KG1 (cell line): ENCODE data around the gene KIFC3.
A peak's percentile ranks its signal among the peaks of the same experiment; 100 is the strongest.

ENCODE experiments used
- DNase-seq: peaks from one replicate; lab custom pipeline; 2025; lab: John Stamatoyannopoulos, UW

Gene KIFC3

GRCh38 chr16:57764341-57765159 lies 37.7 kb downstream of the KIFC3 start:
- DNase-seq, result no peak

DNA sequence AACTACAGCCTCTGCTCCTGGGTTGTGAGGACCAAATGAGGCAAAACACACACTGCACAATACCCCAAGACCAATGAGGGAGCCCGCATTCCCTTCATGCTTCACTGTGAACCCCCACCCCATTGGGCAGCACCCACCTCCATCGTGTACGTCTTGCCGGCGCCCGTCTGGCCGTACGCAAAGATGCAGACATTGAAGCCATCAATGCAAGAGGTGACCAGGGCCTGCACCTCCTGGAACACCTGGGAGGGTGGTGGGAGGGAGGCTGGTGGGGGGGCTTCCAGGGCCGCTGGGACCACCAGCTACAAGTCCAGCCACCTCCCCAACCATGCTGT lies 38.3 kb downstream of the KIFC3 start:
- no peak for DNase-seq

DNA sequence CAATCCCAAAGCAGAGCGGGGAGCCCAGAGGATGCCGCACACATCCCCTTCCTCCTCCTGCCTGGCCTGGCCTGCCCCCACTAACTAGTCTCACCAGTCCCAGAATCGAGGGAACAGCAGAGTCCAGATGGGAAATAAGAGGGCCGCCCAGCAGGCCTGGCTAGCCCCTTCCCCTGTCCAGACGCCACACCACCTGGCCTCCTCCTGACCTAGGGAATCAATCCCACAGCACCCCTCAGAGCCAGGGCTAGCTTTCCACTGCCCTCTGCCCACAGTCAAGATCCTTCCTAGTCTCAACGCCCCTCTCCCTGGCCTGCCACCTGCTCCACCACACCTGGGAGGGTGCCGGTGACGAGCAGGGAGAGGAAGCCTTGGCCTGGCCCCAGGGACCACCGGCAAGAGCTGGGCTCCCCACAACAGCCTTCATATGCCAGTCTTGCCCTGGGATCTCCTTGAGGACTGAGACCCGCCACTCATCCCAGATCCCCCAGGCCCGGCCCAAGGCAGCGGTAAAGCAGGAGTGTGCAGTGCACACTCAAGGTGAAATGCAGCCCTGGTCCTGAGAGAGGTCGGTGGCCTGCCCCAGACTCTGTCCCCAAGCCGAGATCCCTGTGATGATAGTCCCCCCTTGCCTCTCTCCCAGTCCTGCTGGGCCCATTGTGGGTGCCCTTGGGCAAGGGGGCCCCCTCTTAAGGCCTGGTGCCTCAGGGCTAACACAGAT lies 38.8 kb downstream of the KIFC3 start:
- DNase-seq, result no peak

GRCh38 chr16:57762365-57763040 lies 39.8 kb downstream of the KIFC3 start:
- no peak for DNase-seq

DNA sequence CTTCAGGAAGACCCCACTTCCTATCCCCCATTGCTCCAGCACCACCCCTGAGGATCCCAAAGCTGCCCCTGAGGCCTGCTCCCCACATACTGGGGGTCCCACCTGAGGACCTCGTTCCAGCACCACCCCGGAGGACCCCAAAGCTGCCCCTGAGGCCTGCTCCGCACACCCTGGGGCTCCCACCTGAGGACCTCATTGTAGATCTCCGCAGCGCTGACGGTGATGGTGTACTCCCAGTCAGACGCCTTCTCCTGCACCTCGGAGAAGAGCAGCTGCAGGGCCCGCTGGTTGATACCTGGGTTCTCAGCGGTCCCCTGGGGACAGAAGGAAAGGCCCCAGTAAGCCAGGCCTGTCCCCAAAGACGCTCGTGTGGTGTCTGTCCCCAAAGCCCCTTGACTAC lies 40.3 kb downstream of the KIFC3 start:
- DNase-seq, result no peak

- no peak for DNase-seq
Observed at GRCh38 chr16:57761301-57761700, 41.0 kb downstream of the KIFC3 start.

- DNase-seq, result no peak
Observed at GRCh38 chr16:57760357-57761160, 41.7 kb downstream of the KIFC3 start.

- no peak for DNase-seq
Observed at GRCh38 chr16:57759541-57760356, 42.5 kb downstream of the KIFC3 start.

DNA sequence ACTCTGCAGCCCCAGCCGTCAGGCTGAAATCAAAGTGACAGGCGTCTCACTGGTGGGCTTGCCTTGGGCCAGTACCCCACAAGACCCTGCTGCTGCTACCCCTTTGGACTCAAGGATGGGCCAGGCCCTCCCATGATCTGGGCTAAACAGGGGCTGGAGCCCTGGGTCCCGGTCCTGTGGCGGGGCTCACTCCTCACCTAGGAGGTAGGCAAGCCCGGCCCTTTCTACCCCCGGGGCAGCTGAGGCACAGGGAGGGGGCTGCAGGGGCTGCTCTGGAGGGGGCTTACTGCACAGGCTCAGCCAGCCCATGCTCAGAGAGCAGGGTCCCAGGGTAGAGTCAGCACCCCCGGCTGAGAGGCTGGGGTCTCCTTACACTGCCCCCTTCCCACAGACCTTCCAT lies 43.2 kb downstream of the KIFC3 start:
- DNase-seq, result no peak

GRCh38 chr16:57758331-57759117 lies 43.8 kb downstream of the KIFC3 start:
- no peak for DNase-seq

DNA sequence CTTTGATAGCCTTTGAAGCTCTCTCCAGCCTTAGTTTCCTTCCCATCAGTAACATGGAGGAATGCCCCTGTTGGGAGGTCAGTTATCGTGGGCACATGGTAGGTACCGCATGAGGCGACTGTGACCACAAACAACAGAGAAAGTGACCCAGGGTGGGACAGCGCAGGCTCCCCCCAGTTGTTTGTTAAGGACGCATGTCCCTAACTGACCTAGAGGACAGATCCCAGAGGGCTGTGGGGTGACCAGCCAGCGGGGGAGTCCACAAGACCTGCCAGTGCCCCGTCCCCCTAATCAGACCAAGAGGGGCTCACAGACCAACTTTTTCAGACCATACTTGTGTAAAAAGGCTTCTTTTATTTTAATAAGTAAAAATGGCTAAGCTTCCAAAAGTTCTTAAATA lies 44.4 kb downstream of the KIFC3 start:
- DNase-seq, result no peak

GRCh38 chr16:57757326-57757786 lies 44.9 kb downstream of the KIFC3 start:
- peak; percentile 53 for DNase-seq

DNA sequence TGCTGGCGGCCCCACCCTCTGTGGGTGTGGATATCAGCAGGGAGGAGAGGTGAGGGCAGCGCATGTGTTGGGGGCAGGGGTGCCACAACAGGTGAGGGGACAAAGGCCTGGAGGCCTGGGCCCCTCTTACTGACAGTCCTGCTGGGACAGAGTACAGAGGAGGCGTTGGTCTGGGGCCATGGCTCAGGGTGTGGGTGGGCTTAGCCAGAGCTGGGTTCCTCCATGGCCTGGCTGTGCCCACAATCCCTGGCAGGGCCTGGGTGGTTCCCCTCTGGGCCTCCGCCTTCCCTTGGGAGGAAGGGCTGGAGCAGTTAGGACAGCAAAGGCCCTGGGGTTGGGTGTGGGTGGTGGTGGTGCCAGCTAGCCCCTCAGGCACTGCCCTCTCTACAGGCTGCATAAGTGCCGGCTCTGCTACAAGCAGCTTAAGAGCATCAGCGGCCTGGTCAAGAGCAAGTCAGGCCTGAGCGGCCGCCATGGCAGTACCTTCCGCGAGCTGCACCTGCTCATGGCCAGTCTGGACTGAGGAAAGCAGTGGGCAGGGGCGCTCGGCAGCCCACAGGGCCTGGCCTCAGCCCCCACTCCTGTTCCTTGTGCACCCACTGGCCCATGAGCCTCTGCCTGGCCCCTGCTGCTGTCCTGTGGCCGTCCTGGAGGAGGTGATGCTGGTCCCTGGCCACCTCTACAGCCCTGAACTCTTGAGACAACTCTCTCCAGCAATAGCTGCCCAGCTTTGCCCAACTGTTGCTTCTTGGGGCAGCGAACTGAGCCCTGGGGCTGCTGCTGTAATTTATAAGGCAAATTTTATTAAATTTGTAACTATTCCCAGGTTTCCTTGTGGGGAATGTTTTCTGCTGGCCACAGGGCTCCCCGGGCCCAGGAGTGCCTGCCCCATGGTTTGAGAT lies 45.6 kb downstream of the KIFC3 start:
- DNase-seq, result no peak

DNA sequence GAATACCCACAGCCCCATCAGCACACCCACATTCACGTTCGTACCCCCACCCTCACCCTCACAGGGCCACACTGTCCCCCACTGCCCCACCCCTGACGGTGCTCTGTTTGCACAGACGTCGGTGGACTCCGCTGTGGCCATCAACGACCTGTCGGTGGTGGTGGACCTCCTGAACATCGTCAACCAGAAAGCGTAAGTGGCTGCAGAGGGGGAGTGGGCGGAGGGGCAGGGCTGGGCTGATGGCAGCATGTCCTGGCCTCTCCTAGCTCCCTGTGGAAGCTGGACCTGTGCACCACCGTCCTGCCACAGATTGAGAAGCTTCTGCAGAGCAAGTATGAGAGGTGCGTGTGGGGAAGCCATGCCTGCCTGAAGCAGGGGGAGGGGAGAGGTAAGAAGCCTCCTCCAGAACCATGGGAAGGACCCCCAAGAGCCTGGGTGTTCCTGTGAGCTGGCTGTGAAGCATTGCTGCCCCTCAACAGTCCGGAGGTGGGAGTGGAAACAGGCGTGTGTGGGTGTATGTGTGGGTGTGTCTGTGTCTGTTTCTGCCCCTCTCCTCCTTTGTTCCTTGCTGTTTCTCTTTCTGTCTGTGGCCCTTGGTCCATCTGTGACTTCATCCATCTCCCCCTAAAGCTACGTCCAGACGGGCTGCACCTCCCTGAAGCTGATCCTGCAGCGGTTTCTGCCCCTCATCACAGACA lies 46.4 kb downstream of the KIFC3 start:
- no peak for DNase-seq

- DNase-seq, result no peak
Observed at GRCh38 chr16:57755061-57755684, 47.1 kb downstream of the KIFC3 start.

- DNase-seq, result no peak
Observed at GRCh38 chr16:57754354-57755060, 47.8 kb downstream of the KIFC3 start.
